Neural cell (in vitro differentiated cells): ENCODE measurements around the gene PALD1. TPM values are rescaled to one million over a fixed set of nuclear protein-coding genes. Genes with fewer than 3 reads are reported as not detected.

Experiments
- H2AFZ ChIP-seq: fragments of 200-600, 300-800 bp; sonication (generic), shearing (Covaris generic); 2 replicates; pipeline ENCODE4 v1.6.0; 2014; ENCODE audit warnings: low read depth, mild to moderate bottlenecking, antibody characterized with exemption, low read length, moderate library complexity
- H3F3A ChIP-seq: fragments of 200-600 bp; shearing (Covaris generic); 2 replicates; pipeline ENCODE4 v1.6.1; 2016; ENCODE audit warnings: mild to moderate bottlenecking, moderate library complexity, mixed read lengths, antibody characterized with exemption, low read length; ENCODE audit not compliant: insufficient read depth, poor library complexity, severe bottlenecking
- H3K27ac ChIP-seq: fragments of 200-600, 300-800 bp; sonication (generic), shearing (Covaris generic); 2 replicates; pipeline ENCODE4 v1.5.1; 2014; ENCODE audit warnings: mild to moderate bottlenecking, low read length, moderate library complexity
- H3K27me3 ChIP-seq: fragments of 300-800, 200-600 bp; sonication (generic), shearing (Covaris generic); 2 replicates; pipeline ENCODE4 v1.6.0; 2014; ENCODE audit warnings: mild to moderate bottlenecking, low read depth, low read length, moderate library complexity; ENCODE audit not compliant: insufficient read depth
- H3K36me3 ChIP-seq: fragments of 300-800, 200-600 bp; sonication (generic), shearing (Covaris generic); 2 replicates; pipeline ENCODE4 v1.5.1; 2014; ENCODE audit warnings: mild to moderate bottlenecking, antibody characterized with exemption, low read length, moderate library complexity; ENCODE audit not compliant: insufficient read depth
- H3K4me2 ChIP-seq: fragments of 300-800, 200-600 bp; sonication (generic), shearing (Covaris generic); 2 replicates; pipeline ENCODE4 v1.6.0; 2014; ENCODE audit warnings: mild to moderate bottlenecking, low read length
- H3K4me3 ChIP-seq: fragments of 300-800, 200-600 bp; sonication (generic), shearing (Covaris generic); 2 replicates; pipeline ENCODE4 v1.5.1; 2014; ENCODE audit warnings: mild to moderate bottlenecking, low read length, moderate library complexity
- H3K79me2 ChIP-seq: fragments of 200-600 bp; shearing (Covaris generic); replicated peaks from 2 replicates; pipeline ENCODE4 v1.6.0; 2014; ENCODE audit warnings: mild to moderate bottlenecking, low read length, moderate library complexity; ENCODE audit not compliant: insufficient read depth
- H3K9ac ChIP-seq: fragments of 300-800, 200-600 bp; sonication (generic), shearing (Covaris generic); 2 replicates; pipeline ENCODE4 v1.6.1; 2016; ENCODE audit warnings: mild to moderate bottlenecking, low read length, mixed read lengths
- H3K9me2 ChIP-seq: fragments of 200-600 bp; shearing (Covaris generic); 2 replicates; pipeline ENCODE4 v1.6.1; 2016; ENCODE audit warnings: mild to moderate bottlenecking, low read length, mixed read lengths; ENCODE audit not compliant: insufficient read depth
- H3K9me3 ChIP-seq: fragments of 200-600, 300-800 bp; sonication (generic), shearing (Covaris generic); 2 replicates; pipeline ENCODE4 v1.6.1; 2016; ENCODE audit warnings: mild to moderate bottlenecking, mixed run types, low read length, moderate library complexity, mixed read lengths
- H4K20me1 ChIP-seq: fragments of 200-600 bp; shearing (Covaris generic); 2 replicates; pipeline ENCODE4 v1.6.1; 2016; ENCODE audit warnings: mild to moderate bottlenecking, mixed run types; ENCODE audit not compliant: insufficient read depth
- CTCF ChIP-seq: fragments of 450-650 bp; IDR thresholded peaks from 2 replicates; pipeline ENCODE4 v1.5.1; 2014; ENCODE audit warnings: antibody characterized with exemption, mild to moderate bottlenecking, moderate library complexity; ENCODE audit not compliant: poor library complexity, severe bottlenecking
- EP300 ChIP-seq: fragments of 450-650 bp; conservative IDR thresholded peaks from 2 replicates; pipeline ENCODE4 v1.6.1; 2014; ENCODE audit warnings: antibody characterized with exemption, mild to moderate bottlenecking, moderate library complexity; ENCODE audit not compliant: poor library complexity, severe bottlenecking
- EZH2 ChIP-seq: fragments of 200-600, 300-800 bp; shearing (Covaris generic), sonication (generic); IDR thresholded peaks from 2 replicates; pipeline ENCODE4 v1.6.1; 2014; ENCODE audit warnings: antibody characterized with exemption, low read length, borderline replicate concordance, mild to moderate bottlenecking; ENCODE audit not compliant: insufficient read depth, poor library complexity, severe bottlenecking
- MXI1 ChIP-seq: fragments of 450-650 bp; conservative IDR thresholded peaks from 2 replicates; pipeline ENCODE4 v1.6.1; 2014; ENCODE audit warnings: antibody characterized with exemption, mild to moderate bottlenecking; ENCODE audit not compliant: poor library complexity, severe bottlenecking
- POLR2AphosphoS5 ChIP-seq: IDR thresholded peaks from 2 replicates; pipeline ENCODE4 v1.6.1; 2012
- RAD21 ChIP-seq: fragments of 450-650 bp; conservative IDR thresholded peaks from 2 replicates; pipeline ENCODE4 v1.6.1; 2014; ENCODE audit warnings: antibody characterized with exemption, mild to moderate bottlenecking, moderate library complexity
- REST ChIP-seq: IDR thresholded peaks from 2 replicates; pipeline ENCODE4 v1.6.1; 2012; ENCODE audit warnings: borderline replicate concordance
- SMC3 ChIP-seq: fragments of 450-650 bp; conservative IDR thresholded peaks from 2 replicates; pipeline ENCODE4 v1.6.1; 2014; ENCODE audit warnings: antibody characterized with exemption, mild to moderate bottlenecking, moderate library complexity; ENCODE audit not compliant: poor library complexity
- TAF1 ChIP-seq: IDR thresholded peaks from 2 replicates; pipeline ENCODE4 v1.6.1; 2012; ENCODE audit warnings: low read depth
- polyA plus RNA-seq: library from polyadenylated mRNA; depleted of rRNA; stranded (reverse); fragments of >200 nt; gene quantifications from 2 replicates; pipeline ENCODE4 v1.2.3, GENCODE V29; 2014

The PALD1 gene
- polyA plus RNA-seq, 1 donor from 2014 or later: 1.1 TPM

- H3F3A ChIP-seq: no peaks in the 10 kb centered on the region
- H3K27ac ChIP-seq: no peak overlapping the region
Measured at GRCh38 chr10:70461397-70462348, 16.9 kb upstream of the PALD1 start.

GRCh38 chr10:70462349-70462984 lies 16.1 kb upstream of the PALD1 start:
- Histone ChIP-seq H3K27me3 (peaks cover 24% of the 10 kb centered on the region), H4K20me1 (no peaks in the 10 kb centered on the region), H3K4me3 (no peak overlapping the region), H3K9me3 (no peaks in the 10 kb centered on the region), H3K27ac (no peak overlapping the region), H3K9me2 (no peaks in the 10 kb centered on the region), H3K9ac (no peak overlapping the region), H3K36me3 (no peaks in the 10 kb centered on the region), H2AFZ (no peak overlapping the region), H3F3A (no peaks in the 10 kb centered on the region), H3K79me2 (no peaks in the 10 kb centered on the region), H3K4me2 (no peak overlapping the region)
- TF ChIP-seq EP300 (no peak), TAF1 (no peak), POLR2AphosphoS5 (no peak), RAD21 (no peak), REST (no peak), CTCF (no peak), EZH2 (no peak), MXI1 (no peak), SMC3 (no peak)

More at GRCh38 chr10:70461397-70462348, 16.9 kb upstream of the PALD1 start:
- no peak overlapping the region for H3K4me3 ChIP-seq
- H3K9ac ChIP-seq: no peak overlapping the region
- TF ChIP-seq CTCF (peak; percentile 77), SMC3 (peak; percentile 79), EZH2 (no peak), RAD21 (peak; percentile 80)
- no peaks in the 10 kb centered on the region for H4K20me1 ChIP-seq
- H3K4me2 ChIP-seq: no peak overlapping the region
- no peaks in the 10 kb centered on the region for H3K9me2 ChIP-seq
- H3K36me3 ChIP-seq: no peaks in the 10 kb centered on the region
- no peaks in the 10 kb centered on the region for H3K79me2 ChIP-seq
- H2AFZ ChIP-seq: no peak overlapping the region
- peaks cover 32% of the 10 kb centered on the region for H3K27me3 ChIP-seq
- no peaks in the 10 kb centered on the region for H3K9me3 ChIP-seq
